ENCODE data around the gene SLC6A11.

SLC6A11 gene

DNA sequence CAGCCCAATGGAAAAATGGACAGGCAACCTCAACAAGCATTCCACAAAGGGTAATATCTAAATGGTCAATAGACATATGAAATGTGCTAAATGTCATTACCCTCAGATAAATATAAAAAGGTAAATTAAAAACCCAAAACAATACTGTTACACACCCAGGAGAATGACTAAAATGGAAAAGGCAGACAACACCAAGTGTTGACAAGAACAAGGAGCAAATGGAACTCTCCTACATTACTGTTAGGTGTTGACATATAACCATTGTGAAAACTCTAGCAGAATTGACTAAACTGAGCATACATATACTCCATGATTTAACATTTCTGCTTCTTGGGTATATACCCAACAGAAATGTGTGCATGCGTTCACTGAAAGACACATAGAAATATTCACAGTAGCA is 25.3 kb upstream of the SLC6A11 start:
- DNase-seq (ENCODE audit: low spot score): no peak

DNA sequence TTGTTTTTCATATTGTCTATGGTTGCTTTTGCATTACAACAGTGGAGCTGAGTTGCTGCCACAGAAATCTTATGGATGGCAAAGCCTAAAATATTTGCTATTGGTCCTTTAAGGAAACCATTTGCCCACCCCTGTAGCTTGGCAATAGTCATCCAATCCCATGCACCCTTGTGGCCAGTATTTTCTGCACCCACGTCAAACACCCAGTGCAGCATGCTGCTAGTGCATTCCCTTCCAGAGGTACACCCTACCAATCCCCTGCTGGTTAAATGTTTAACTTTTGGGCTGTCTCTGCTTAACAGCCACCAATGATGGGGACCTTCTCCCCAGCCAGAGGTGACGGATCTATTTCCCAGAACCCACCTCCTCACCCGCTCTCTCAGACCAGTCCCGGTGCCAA is 23.8 kb upstream of the SLC6A11 start:
- DNase-seq (ENCODE audit: low spot score): no peak

DNA sequence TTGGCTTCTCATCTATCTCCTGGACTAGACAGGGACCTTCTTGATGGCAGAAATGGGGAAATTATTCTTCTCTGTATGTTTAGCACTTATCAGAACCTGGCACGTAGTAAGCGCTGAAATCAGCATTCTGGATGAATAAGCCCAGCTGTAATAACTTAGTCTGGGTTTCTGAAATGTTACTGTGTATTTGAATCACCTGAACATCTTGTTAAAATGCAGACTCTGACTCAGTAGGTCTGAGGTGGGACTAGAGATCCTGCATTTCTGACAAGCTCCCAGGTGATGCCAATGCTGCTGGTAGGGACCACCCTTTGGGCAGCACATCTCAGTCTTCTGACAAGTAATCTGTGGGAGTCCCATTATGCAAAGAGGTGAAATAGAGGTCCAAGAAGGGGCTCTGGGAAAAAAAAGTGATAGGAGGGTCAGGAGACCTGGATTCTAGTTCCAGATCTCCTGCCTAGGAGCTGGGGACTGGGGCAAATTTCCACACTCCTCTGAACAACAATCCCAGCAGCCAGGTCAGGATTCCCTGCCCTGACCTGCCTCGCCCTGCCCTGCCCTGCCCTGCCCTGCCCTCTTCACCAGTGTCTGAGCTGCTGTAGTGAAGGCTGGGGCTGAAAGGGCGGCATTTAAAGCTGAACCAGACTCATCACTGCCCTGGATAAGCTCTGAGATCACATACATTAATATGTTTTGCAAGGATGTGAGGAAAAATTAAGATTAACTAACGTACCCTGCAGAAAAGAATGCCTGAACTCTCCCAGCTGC is 17.2 kb upstream of the SLC6A11 start:
- DNase-seq (ENCODE audit: low spot score): no peak

DNA sequence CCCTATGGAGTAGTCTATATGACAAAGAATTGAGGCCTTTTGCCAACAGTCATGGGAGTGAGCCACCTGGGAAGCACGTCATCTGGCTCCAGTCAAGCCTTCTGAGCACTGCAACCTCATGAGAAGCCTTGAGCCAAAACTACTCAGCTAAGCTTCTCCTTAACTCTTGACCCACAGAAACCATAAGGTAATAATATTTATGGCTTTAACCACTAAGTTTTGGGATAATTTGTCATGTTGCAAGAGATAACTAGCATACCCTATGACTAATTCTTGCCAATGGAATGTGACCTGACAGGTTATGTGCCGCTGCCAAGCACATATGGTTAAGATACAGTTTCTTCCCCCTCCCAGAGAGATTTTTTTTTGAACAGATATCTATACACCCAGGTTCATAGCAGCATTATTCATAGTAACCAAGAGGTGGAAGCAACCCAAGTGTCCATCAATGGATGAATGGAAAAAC is 11.8 kb upstream of the SLC6A11 start:
- DNase-seq (ENCODE audit: low spot score): peak; percentile 46

DNA sequence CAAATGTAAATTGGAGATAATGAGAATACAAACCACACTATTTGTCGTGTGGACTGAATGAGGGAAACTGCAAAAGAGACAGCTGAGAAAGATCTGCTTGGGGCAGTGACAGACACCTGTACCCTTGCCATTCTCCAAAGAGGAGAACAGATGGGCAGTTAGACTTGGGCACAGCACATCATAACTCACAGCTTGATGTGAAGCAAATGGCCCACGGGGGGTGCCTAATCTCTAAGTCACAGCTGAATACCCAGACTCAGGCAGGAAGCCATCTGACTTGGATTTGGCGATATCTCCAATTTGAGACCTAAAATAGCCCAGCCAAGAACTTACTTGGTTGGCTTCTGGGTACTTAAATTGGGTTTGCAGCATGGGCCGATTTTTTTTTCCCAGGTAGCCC is 10.0 kb upstream of the SLC6A11 start:
- no peak for DNase-seq (ENCODE audit: low spot score)

DNA sequence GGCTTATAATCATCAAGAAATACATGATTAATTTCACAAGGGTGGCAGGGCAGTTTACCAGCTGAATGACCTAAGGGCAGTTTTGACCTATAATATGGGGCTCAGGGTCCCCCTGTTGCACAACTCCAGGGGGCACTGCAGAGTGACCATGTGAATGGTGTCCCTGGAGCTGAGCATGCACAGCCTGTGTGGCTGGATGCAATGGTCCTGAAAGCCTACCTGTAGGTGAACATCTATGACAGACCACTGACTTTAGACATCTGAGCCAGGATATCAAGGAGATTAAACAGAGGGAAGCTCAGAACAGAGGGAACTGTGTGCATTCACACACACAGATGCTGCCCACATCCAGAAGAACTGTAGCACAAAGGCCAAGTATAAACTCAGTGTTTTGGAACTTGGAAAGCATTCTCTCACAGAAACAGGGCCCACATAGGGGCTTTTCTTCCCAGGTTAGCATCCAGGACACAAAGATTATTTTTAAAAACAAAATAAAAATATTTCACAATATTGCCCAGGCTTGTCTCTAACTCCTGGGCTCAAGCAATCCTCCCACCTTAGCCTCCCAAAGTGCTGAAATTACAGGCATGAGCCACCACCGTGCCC is 7.8 kb upstream of the SLC6A11 start:
- no peak for DNase-seq (ENCODE audit: low spot score)

DNA sequence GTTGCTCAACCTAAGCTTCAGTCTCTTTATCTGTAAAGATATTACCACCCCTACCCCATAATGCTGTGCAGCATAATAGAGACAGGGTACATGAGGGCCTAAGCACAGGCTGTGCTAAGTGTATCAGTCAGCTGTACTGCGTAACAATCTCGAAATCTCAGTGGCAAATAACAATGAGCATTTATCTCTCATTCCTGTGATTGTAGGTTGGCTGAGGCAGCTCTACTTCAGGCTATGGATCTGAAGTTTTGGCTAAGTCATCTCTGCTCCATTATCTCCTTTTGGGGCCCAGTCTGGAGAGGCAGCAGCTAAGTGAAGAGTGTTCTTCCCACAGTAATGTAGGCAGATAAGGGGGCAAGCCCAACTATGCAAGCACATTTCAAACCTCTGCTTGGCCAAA is 7.1 kb upstream of the SLC6A11 start:
- no peak for DNase-seq (ENCODE audit: low spot score)

DNA sequence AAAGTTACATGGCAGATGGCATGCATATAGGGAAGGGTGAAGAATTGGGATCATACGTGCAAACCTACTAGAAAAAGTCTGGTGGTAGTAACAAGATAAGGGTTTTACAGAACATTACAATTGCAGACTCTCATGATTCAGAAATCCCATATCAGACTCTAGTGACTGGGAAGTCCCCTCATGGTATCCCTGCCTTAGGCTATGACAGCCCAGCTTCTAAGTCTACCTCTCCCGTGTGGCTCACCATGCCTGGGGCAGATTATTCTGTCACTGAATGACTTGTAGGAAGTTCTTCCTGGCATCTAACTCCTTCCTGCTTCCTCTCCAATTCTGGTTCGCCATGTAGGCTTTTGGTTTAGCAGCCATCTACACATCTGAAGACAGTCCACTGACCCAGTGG is 5.7 kb upstream of the SLC6A11 start:
- no peak for DNase-seq (ENCODE audit: low spot score)

DNA sequence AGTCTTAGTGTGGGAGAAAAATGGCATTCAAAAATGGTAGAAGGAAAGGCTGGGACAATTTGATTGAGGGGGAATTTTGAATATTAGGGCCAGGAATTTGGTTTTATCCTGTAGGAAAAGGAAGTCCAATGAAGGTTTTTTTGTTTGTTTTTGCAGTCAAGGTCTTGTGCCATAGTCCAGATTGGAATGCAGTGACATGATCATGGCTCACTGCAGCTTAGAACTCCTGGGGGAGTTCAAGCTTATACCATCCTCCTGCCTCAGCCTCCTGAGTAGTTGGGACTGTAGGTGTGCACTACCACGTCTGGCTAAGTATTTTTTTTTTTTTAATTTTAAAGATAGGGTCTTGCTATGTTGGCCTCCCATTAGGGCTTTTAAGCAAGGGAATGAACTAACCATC is 2.6 kb upstream of the SLC6A11 start:
- DNase-seq (ENCODE audit: low spot score): no peak

DNA sequence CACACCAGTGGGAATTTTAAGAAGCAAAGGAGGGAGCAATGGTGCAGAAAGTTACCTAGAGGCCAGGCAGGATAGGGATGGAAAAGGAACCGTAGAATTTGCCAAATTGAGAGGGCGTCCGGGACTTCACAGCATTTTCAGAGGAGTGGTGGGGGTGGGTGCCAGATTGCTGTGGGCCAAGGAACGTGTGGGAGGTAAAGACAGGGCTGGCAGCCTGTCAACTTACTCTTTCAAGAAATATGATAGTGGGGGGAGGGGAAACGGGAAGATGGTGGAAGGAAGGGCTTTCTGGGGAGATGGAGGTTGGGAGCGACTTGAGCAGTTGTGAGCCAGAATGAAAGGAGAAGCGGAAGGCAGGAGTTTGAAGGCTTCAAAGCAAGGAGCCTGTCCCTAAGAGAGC is 1.4 kb upstream of the SLC6A11 start:
- no peak for DNase-seq (ENCODE audit: low spot score)

DNA sequence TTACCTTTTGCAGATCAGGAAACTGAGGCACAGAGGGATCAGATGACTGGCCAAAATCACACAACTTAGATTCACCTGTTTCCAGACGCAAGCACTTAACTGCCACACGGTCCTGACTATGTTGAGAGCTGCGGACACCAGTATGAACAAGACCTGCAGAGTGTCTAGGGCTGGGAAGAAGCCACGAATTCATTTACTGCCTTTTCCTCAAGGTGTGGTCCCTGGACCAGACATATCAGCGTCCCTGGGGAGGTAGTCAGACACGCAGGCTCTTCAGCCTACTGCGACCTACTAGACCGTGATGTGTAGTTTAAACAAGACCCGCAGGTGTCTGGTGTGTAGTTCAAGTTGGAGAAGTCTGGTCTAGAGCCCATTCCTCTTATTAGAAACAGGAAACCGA is 541 bp upstream of the SLC6A11 start:
- no peak for DNase-seq (ENCODE audit: low spot score)

DNA sequence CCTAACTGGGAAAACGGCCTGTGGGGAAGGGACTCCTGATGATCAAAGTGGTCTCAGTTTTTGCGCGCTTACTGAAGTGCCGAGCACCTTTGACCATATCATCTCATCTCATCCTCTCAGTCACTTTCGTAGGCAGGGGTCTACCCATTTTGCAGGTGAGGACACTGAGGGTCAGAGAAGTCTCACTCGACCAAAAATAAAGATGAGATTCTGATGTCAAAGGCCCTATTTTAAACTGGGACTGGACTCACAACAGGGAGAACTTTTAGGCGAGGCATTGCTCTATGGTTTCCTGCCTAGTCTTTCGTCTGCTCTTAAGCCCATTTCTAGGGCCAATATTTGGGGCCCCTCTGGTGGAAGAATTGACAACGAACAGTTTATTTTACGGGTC is 830 bp downstream of the SLC6A11 start:
- no peak for DNase-seq (ENCODE audit: low spot score)

DNA sequence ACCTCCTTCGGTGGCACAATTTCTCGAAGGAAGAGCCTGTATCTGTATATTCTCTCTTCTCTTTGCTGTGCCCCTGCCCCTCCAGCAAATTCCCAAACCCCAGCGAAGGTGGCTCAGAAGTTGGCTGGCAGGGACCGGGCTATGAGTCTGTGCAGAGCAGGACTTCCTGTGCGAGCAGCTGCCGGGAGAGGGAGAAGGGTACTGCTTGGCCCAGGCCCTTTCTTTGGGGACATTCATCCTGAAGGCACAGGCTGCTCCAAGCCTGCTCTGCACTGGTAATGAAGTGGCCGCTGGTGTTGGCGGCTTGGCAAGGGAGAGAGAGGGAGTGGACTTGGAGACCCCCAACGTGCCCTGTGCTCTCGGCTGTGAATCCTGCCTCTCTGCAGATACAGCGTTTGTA is 1.5 kb downstream of the SLC6A11 start:
- DNase-seq (ENCODE audit: low spot score): no peak

DNA sequence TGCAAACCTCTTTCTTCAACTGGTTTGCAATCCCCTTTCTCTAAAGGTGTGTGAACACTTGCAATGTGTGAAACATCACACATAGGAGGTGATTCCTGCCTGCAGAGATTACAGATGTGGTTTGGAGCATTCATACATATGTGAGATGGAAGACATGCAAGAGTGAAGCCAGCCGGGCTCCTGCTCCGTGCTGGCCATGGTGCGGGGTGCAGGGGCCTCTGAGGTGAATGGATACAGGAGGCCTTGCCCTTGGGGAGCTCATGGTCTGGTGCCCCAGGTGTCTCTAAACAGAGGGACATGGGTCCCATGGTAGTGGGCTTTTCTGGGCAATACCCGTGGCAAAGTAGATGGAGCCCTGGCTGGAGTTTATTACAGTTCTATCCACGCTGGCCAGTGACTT is 6.0 kb downstream of the SLC6A11 start:
- no peak for DNase-seq (ENCODE audit: low spot score)

DNA sequence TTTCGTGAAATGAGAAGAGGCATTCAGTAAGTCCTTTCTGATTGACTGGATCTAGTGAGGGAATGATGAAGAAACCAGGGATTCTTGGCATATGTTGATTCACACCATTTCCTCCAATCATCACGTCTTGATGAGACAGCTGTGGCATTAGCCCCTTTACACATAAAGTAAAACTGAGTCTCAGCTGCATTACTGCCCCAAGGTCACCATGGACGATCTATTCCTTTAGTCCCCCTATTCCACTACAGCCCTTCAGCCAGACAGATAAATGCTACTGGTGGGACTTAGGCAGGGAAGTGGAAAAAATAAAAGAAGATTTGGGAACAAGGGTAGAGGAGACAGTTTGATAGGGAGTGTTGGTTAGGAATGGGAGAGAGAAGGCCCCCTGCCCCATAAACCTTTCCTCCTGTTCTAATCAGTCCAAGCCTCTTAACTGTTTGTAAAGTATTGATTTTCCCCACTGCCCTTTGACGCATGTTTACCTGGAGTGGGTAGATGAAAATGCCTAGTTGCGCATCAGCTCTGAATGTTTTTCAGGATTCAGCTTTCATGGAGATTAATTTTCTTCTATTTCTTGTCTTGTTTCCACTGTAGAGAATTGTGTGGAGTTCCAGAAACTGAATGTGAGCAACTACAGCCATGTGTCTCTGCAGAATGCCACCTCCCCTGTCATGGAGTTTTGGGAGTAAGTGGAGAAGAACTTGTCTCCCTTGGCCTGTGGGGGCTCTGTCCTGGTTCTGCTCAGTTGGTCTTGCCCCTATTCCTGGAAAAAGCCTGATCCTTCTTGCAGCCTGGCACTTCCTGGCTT is 6.9 kb downstream of the SLC6A11 start:
- no peak for DNase-seq (ENCODE audit: low spot score)

DNA sequence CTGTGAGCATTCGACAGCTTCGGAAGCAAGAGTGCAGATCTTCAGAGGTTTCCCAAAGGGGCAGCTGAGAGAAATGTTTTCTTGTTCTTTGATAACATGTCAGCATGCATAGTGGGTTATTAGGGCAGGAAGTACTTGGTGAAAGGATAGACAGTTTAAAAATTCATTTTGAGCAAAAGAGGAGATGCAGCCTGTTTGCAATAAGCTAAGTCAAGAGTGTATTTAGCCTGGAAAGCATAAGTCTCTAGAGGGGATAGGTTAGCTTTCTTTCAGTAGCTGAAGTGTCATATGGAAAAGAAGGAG is 7.4 kb downstream of the SLC6A11 start:
- DNase-seq (ENCODE audit: low spot score): no peak

DNA sequence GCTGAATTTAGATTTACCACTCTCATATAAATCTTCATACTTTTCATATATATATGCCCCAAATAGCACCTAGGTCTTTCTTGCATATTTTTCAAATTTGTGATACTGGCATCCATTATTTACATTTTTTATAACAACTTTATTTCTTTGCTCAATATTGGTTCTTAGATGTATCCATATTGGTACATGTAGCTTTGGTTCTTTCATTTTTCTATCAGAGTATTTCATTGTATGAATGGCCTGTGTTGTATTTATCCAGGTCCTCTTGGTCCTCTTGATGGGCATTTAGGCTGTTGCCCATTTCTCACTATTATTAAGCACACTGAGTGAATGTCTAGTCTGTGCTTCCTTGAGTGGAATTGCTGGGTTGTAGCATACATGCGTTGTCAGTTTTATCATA is 8.4 kb downstream of the SLC6A11 start:
- DNase-seq (ENCODE audit: low spot score): no peak

DNA sequence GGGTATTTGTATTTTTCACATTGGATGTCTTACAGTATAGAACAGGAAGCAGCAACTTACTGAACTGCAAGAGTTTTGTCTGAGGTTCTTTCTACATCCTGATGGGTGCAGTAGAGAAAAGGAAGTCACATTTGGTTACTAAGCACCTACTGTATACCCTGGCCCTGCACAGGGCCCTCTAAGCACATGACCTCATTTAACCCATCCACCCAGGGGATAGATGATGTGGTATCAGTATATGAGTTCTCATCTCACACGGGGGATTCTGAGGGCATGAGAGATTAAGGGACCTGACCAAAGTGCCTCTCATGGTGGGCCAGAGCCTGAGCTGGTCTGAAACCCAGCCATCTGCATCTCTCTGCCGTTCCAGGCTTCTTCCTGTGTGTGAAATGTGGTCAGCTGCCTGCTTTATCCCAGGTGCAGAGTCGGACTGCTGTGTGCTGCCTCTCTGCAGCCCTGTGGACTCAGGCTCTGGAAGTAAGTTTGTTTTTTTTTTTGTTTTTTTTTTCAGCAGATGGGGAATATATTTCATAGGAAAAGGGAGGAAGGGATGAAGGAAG is 17.9 kb downstream of the SLC6A11 start:
- DNase-seq (ENCODE audit: low spot score): no peak

DNA sequence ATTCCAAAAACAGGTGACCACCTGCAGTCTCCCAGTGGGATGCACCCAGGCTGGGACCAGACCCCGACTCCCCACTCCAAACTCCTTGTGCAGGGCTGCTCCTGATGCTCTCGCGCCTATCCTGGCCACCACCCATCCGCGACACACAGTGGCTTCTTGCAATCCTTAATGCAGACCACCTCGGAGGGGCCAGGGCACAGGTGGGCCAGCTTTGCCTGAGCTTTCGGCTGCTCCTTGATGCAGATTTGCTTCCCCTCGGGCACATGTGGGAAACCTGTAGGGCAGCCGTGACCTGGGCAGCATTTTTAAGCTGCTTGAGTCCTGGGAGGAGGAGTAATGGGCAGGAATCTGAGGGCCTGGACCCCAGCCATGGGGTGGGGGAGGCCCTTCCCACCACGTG is 18.9 kb downstream of the SLC6A11 start:
- no peak for DNase-seq (ENCODE audit: low spot score)

DNA sequence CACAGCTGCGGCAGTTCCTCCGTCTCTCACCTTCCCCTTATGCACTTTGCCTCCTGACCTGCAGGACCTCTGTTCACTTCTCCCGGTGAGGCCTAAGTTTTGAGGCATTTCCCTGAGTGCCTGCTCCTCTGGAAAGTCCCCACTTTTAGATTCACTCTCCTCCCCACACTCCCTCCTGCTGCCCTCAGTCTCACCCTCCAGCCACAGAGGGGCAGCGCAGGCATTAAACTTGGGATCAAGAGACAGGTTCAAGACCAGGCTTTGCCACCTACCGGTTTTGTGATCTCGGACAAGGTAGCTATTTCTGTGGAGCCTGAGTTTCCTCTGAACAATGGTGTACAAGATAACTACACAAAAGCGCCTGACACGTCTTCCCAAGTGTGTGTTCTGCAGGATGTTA is 19.4 kb downstream of the SLC6A11 start:
- no peak for DNase-seq (ENCODE audit: low spot score)

DNA sequence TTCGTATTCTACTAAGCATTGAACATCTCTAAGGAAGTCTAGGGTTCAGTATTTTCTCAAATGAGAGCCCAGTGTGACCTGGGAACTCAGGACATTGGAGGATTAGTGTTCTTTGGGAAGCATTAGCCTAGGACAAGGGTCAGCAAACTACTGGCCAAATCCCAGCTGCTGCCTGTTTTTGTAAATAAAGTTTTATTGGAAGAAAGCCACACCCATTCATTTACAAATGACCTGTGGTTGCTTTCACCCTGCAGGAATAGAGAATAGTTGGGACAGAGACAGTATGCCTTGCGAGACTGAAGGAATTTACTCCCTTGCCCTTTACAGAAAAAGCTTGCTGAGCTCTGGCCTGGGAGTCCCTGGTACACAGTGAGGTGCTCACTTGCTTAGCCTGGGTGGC is 20.6 kb downstream of the SLC6A11 start:
- DNase-seq (ENCODE audit: low spot score): no peak

DNA sequence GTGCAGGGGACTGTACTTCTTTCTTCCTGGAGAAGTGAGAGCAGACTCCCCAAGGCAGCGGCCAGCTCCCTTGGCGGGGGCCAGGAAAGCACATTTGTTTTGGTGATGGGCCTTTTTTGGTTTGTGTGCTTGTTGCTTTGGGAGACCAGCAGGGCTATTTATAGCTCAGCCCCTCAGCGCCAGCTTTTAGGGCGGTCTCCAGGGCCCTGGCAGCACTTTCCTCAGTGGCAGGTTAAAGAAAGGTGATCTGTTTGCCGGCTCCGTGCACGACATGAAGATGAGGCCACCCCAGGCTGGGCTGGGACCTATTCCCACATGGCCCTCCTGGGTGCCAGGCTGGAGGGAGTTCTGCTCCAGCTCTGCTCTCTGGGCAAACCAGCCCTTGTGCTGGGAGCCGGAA is 21.8 kb downstream of the SLC6A11 start:
- DNase-seq (ENCODE audit: low spot score): no peak

DNA sequence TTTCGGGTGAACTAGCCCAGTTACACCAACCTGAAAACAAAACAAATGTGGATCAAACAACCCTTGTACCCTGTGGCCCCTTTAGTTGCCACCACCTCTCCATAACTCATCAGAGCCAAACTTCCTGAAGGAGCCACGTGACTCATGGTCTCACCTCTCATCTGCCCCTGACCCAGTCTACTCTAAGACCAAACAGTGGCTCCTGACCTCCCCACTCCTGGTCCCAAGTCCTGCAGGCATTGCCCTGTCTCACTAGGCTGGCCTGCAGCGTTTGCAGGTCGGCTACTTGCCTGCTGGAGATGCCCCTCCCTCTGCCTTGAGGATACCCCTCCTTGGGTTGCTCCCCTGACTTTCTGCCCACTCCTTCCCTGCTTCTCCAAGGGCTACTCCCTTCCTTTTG is 23.1 kb downstream of the SLC6A11 start:
- no peak for DNase-seq (ENCODE audit: low spot score)

Data from LoVo (cell line).